SK-N-SH (cell line): ENCODE measurements around the gene DRGX. TPM values are rescaled to one million over a fixed set of nuclear protein-coding genes. Genes with fewer than 3 reads are reported as not detected.

Source experiments
- CTCF ChIA-PET: fragments of 300-600, 350-600 bp; formaldehyde crosslinking; extraction: SDS; loops from one replicate; lab custom pipeline; 2021; lab: Yijun Ruan, JAX
- POLR2A ChIA-PET: fragments of 350-600 bp; sonication (Branson Sonifier 250); formaldehyde crosslinking; extraction: SDS; loops from one replicate; lab custom pipeline; 2020; ENCODE audit warnings: antibody characterized with exemption, inconsistent platforms; lab: Yijun Ruan, JAX
- DNase-seq: peaks from one replicate; pipeline ENCODE4 v3.0.0; 2012
- H2AFZ ChIP-seq: fragments of 200-600 bp; sonication (generic); 2 replicates; pipeline ENCODE4 v1.8.1; 2016; ENCODE audit warnings: antibody characterized with exemption, mild to moderate bottlenecking, low read depth
- H3F3A ChIP-seq: fragments of 200-600 bp; sonication (generic); replicated peaks from 2 replicates; pipeline ENCODE3; 2016; ENCODE audit warnings: antibody characterized with exemption, mild to moderate bottlenecking; ENCODE audit not compliant: insufficient read depth
- H3K27ac ChIP-seq, 2 experiments: fragments of 200-500 bp in 1 of 2; fragments of 200-600 bp in 1 of 2; sonication (Bioruptor generic) in 1 of 2; sonication (generic), shearing (Covaris generic) in 1 of 2; 2 replicates each; pipeline versions ENCODE4 v1.5.1 to v1.6.1; 2014 to 2016; ENCODE audit warnings: low read depth in 2 of 2, inconsistent platforms in 1 of 2, low read length in 1 of 2, mild to moderate bottlenecking in 1 of 2, mixed read lengths in 1 of 2
- H3K27me3 ChIP-seq: fragments of 200-600 bp; sonication (generic), shearing (Covaris generic); 2 replicates; pipeline ENCODE4 v1.6.1; 2016; ENCODE audit warnings: mixed run types; ENCODE audit not compliant: insufficient read depth
- H3K36me3 ChIP-seq, 2 experiments: fragments of 200-500 bp in 1 of 2; fragments of 200-600 bp in 1 of 2; sonication (Bioruptor generic) in 1 of 2; sonication (generic) in 1 of 2; replicated peaks in 1 of 2; 2 replicates each; pipeline versions ENCODE3 to v1.5.1; 2014 to 2016; ENCODE audit warnings: low read length in 1 of 2, mild to moderate bottlenecking in 1 of 2; ENCODE audit not compliant: insufficient read depth in 2 of 2, control insufficient read depth in 1 of 2
- H3K4me1 ChIP-seq, 2 experiments: fragments of 200-500 bp in 1 of 2; fragments of 200-600 bp in 1 of 2; sonication (Bioruptor generic) in 1 of 2; sonication (generic), shearing (Covaris generic) in 1 of 2; 2 replicates each; pipeline versions ENCODE4 v1.5.1 to v1.6.1; 2014 to 2016; ENCODE audit warnings: low read depth in 1 of 2, low read length in 1 of 2, mixed run types in 1 of 2; ENCODE audit not compliant: insufficient read depth in 2 of 2, control insufficient read depth in 1 of 2
- H3K4me2 ChIP-seq: fragments of 200-600 bp; sonication (generic), shearing (Covaris generic); 2 replicates; pipeline ENCODE4 v1.6.1; 2017; ENCODE audit warnings: mixed run types
- H3K4me3 ChIP-seq, 2 experiments: fragments of 200-500 bp in 1 of 2; fragments of 200-600 bp in 1 of 2; sonication (Bioruptor generic) in 1 of 2; sonication (generic), shearing (Covaris generic) in 1 of 2; 2 replicates each; pipeline versions ENCODE4 v1.5.1 to v1.8.1; 2014 to 2016; ENCODE audit warnings: low read depth in 2 of 2, inconsistent platforms in 1 of 2, low read length in 1 of 2, mild to moderate bottlenecking in 1 of 2, mixed read lengths in 1 of 2, moderate library complexity in 1 of 2
- H3K79me2 ChIP-seq: fragments of 200-600 bp; sonication (generic); 2 replicates; pipeline ENCODE4 v1.8.1; 2017; ENCODE audit warnings: mild to moderate bottlenecking; ENCODE audit not compliant: insufficient read depth
- H3K9ac ChIP-seq: fragments of 200-600 bp; sonication (generic); 2 replicates; pipeline ENCODE4 v1.6.1; 2017; ENCODE audit warnings: mixed run types
- H3K9me2 ChIP-seq: fragments of 200-600 bp; sonication (generic); 2 replicates; pipeline ENCODE4 v1.6.1; 2017; ENCODE audit warnings: mixed run types
- H3K9me3 ChIP-seq: fragments of 200-600 bp; sonication (generic); 2 replicates; pipeline ENCODE4 v1.6.1; 2017; ENCODE audit warnings: mixed run types, mild to moderate bottlenecking, moderate library complexity
- H4K20me1 ChIP-seq: fragments of 200-600 bp; sonication (generic); 2 replicates; pipeline ENCODE4 v1.6.1; 2017; ENCODE audit warnings: mild to moderate bottlenecking, mixed run types; ENCODE audit not compliant: insufficient read depth
- CHD2 ChIP-seq: fragments of 150-350 bp; IDR thresholded peaks from 2 replicates; pipeline ENCODE4 v1.6.1; 2018; ENCODE audit warnings: low read length; ENCODE audit not compliant: partially characterized antibody
- ELF1 ChIP-seq: IDR thresholded peaks from 2 replicates; pipeline ENCODE4 v1.4.0; 2012
- FOXJ3 ChIP-seq: sonication (generic); formaldehyde crosslinking; IDR thresholded peaks from 2 replicates; pipeline ENCODE4 v1.5.1; 2020; ENCODE audit warnings: mild to moderate bottlenecking, missing genetic modification reagents
- GABPA ChIP-seq: IDR thresholded peaks from 2 replicates; pipeline ENCODE4 v1.4.0; 2012; ENCODE audit warnings: low read depth, mild to moderate bottlenecking
- GATA2 ChIP-seq: sonication (generic); formaldehyde crosslinking; IDR thresholded peaks from 2 replicates; pipeline ENCODE4 v1.5.0; 2020; ENCODE audit warnings: mild to moderate bottlenecking, missing genetic modification reagents
- JUND ChIP-seq: IDR thresholded peaks from 2 replicates; pipeline ENCODE4 v1.4.0; 2012
- MXI1 ChIP-seq: IDR thresholded peaks from 2 replicates; pipeline ENCODE4 v1.6.1; 2012; ENCODE audit warnings: mild to moderate bottlenecking, low read depth, low read length, improper control_type of control experiment
- NFIC ChIP-seq: IDR thresholded peaks from 2 replicates; pipeline ENCODE4 v1.4.0; 2012; ENCODE audit warnings: borderline replicate concordance
- NRF1 ChIP-seq: IDR thresholded peaks from 2 replicates; pipeline ENCODE4 v1.6.1; 2012; ENCODE audit warnings: low read depth, mild to moderate bottlenecking, low read length
- RXRA ChIP-seq: IDR thresholded peaks from 2 replicates; pipeline ENCODE4 v1.4.0; 2012; ENCODE audit warnings: low read depth, mild to moderate bottlenecking, borderline replicate concordance
- SIN3A ChIP-seq: IDR thresholded peaks from 2 replicates; pipeline ENCODE4 v1.6.1; 2012; ENCODE audit warnings: low read depth, mild to moderate bottlenecking, low read length, moderate library complexity, borderline replicate concordance
- SMC3 ChIP-seq: IDR thresholded peaks from 2 replicates; pipeline ENCODE4 v1.6.1; 2012; ENCODE audit warnings: low read depth, low read length, improper control_type of control experiment
- TCF12 ChIP-seq: IDR thresholded peaks from 2 replicates; pipeline ENCODE4 v1.4.0; 2012
- USF1 ChIP-seq: IDR thresholded peaks from 2 replicates; pipeline ENCODE4 v1.4.0; 2012; ENCODE audit warnings: low read depth, borderline replicate concordance
- YY1 ChIP-seq: IDR thresholded peaks from 2 replicates; pipeline ENCODE4 v1.4.0; 2012; ENCODE audit warnings: low read depth, mild to moderate bottlenecking
- WGBS: methylation state at CpG from one replicate; pipeline ENCODE4 v1.1.6; 2017; ENCODE audit warnings: low lambda C conversion rate; 5-methylcytosine and 5-hydroxymethylcytosine counted together
- polyA plus RNA-seq, 3 experiments: library from polyadenylated mRNA; depleted of rRNA; stranded (reverse); fragments of >200 nt; gene quantifications; 2 replicates each; pipeline ENCODE4 v1.2.3, GENCODE V29; 2012
- TF ChIP-seq, protein P1 (sequence below): fragments of 200-600 bp; sonication (generic); IDR thresholded peaks from 2 replicates; pipeline ENCODE4 v1.6.1; 2017; ENCODE audit warnings: antibody characterized with exemption, mild to moderate bottlenecking, moderate library complexity
- TF ChIP-seq, protein P2 (sequence below): IDR thresholded peaks from 2 replicates; pipeline ENCODE4; 2012
- TF ChIP-seq, protein P3 (sequence below): IDR thresholded peaks from 2 replicates; pipeline ENCODE4 v1.4.0; 2012; ENCODE audit warnings: low read depth

The DRGX gene
- polyA plus RNA-seq, 1 of the 3 experiments (the other 2 are of a cell fraction) = not detected

GRCh38 chr10:49409755-49410154, 13.9 kb upstream of the DRGX start:
- ChIA-PET POLR2A (no interaction called here), CTCF (interaction anchor here (0.7 to 17.1 kb wide), 11 partner anchors 8 to 753 kb away, joined by 3 to 425 read pairs (median 9); partner anchors contain the start of gene DRGX)
- H3K4me3 ChIP-seq = no peak overlapping the region
- 71% methylated on average over 4 of the region's 4 CpGs for WGBS
- H3K4me2 ChIP-seq = no peak overlapping the region
- no peak overlapping the region for H2AFZ ChIP-seq
- TF ChIP-seq, protein P1, sequence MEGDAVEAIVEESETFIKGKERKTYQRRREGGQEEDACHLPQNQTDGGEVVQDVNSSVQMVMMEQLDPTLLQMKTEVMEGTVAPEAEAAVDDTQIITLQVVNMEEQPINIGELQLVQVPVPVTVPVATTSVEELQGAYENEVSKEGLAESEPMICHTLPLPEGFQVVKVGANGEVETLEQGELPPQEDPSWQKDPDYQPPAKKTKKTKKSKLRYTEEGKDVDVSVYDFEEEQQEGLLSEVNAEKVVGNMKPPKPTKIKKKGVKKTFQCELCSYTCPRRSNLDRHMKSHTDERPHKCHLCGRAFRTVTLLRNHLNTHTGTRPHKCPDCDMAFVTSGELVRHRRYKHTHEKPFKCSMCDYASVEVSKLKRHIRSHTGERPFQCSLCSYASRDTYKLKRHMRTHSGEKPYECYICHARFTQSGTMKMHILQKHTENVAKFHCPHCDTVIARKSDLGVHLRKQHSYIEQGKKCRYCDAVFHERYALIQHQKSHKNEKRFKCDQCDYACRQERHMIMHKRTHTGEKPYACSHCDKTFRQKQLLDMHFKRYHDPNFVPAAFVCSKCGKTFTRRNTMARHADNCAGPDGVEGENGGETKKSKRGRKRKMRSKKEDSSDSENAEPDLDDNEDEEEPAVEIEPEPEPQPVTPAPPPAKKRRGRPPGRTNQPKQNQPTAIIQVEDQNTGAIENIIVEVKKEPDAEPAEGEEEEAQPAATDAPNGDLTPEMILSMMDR = no peak
- TF ChIP-seq JUND (no peak), RXRA (no peak), SIN3A (no peak), GATA2 (CRISPR knock-in tag) (no peak), FOXJ3 (CRISPR knock-in tag) (no peak), TCF12 (no peak), USF1 (no peak), YY1 (no peak), NRF1 (no peak), SMC3 (no peak), NFIC (no peak), ELF1 (no peak), GABPA (no peak), CHD2 (no peak), MXI1 (no peak)
- TF ChIP-seq, protein P2, sequence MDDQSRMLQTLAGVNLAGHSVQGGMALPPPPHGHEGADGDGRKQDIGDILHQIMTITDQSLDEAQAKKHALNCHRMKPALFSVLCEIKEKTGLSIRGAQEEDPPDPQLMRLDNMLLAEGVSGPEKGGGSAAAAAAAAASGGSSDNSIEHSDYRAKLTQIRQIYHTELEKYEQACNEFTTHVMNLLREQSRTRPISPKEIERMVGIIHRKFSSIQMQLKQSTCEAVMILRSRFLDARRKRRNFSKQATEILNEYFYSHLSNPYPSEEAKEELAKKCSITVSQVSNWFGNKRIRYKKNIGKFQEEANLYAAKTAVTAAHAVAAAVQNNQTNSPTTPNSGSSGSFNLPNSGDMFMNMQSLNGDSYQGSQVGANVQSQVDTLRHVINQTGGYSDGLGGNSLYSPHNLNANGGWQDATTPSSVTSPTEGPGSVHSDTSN = no peak
- TF ChIP-seq, protein P3, sequence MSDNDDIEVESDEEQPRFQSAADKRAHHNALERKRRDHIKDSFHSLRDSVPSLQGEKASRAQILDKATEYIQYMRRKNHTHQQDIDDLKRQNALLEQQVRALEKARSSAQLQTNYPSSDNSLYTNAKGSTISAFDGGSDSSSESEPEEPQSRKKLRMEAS = no peak
- peaks cover 17% of the 10 kb centered on the region; the same call in 1 of the 2 replicates for H3K27me3 ChIP-seq
- H4K20me1 ChIP-seq = no peaks in the 10 kb centered on the region
- no peaks in the 10 kb centered on the region for H3K9me3 ChIP-seq
- H3K36me3 ChIP-seq = no peaks in the 10 kb centered on the region
- no peaks in the 10 kb centered on the region for H3K79me2 ChIP-seq
- no peak for DNase-seq
- no peak overlapping the region for H3K27ac ChIP-seq
- H3K9ac ChIP-seq = no peak overlapping the region
- H3K9me2 ChIP-seq = no peaks in the 10 kb centered on the region
- H3K4me1 ChIP-seq = peaks cover 0 to 32% of the 10 kb centered on the region in 2 experiments; a peak in 2 of 4 replicates
- no peaks in the 10 kb centered on the region for H3F3A ChIP-seq
